ENCODE measurements around the gene PLA1A. TPM values are rescaled to one million over a fixed set of nuclear protein-coding genes. Genes with fewer than 3 reads are reported as not detected.
A peak's percentile ranks its signal among the peaks of the same experiment; 100 is the strongest.
"Not testable (repeated sequence)": the region's sequence is repeated elsewhere in the genome, so short reads cannot be mapped to it uniquely, and the experiment has no call there.

Gene PLA1A, protein sequence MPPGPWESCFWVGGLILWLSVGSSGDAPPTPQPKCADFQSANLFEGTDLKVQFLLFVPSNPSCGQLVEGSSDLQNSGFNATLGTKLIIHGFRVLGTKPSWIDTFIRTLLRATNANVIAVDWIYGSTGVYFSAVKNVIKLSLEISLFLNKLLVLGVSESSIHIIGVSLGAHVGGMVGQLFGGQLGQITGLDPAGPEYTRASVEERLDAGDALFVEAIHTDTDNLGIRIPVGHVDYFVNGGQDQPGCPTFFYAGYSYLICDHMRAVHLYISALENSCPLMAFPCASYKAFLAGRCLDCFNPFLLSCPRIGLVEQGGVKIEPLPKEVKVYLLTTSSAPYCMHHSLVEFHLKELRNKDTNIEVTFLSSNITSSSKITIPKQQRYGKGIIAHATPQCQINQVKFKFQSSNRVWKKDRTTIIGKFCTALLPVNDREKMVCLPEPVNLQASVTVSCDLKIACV
- 10 to 100 TPM in 4 of 6 donors, 1 to 10 TPM in 2; 1.0 to 27.8 (median 14.6) TPM for total RNA-seq

DNA sequence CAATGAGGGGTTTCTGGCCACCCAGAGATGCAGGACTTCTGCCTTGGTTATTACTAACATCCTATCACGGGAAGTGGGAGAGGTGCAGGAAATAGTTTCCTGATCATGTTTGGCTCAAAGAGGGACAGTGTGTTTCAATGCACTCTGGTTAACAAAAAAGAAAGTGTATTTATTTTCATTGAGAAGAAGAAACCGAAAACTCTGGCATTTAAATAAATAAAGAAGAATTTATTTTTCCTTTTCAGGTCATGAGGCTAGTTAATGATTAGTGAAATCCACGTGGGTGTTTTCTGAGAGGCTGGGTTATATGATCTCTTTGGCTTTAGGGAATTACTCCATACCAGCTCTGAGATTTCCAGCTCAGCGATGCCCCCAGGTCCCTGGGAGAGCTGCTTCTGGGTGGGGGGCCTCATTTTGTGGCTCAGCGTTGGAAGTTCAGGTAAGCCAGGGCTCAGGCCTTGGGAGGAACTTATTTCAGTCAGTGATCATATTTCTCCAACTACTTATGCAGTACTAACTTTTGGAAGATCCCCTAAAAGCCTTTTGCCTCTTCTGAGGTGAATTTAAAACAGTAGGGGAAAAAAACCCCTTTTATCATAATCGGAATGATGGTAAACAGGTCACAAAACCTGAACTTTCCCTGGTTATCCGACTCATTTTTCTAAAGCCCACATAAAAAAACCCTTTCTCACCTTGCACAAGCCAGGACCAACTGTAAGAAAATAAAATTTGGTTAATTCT is at the start of gene PLA1A:
TSS of gene PLA1A (plus strand) at position 338 of the 741 bp plus-strand sequence. CDS start at position 367, 29 bp downstream.
- ATAC-seq (ENCODE audit: low FRiP score in 2 of 2): no peak
- H3K4me1 ChIP-seq: peaks cover 25 to 39% (median 35%) of the 10 kb centered on the region in 4 donors
- H3K4me3 ChIP-seq: peak within 1 kb of the TSS in 1 of 4 donors; percentile 12
- no peaks in the 10 kb centered on the region for H3K9me3 ChIP-seq
- WGBS, 2 donors: 49 to 51% methylated on average over 7 of the region's 7 CpGs
- peak within 1 kb of the TSS; percentile 71 to 85 (median 80) for H3K27ac ChIP-seq
- no peaks in the 10 kb centered on the region for H3K36me3 ChIP-seq
- TF ChIP-seq EP300 (IDR thresholded peaks at IDR 0.05): peak in 1 of 4 donors; percentile 50
- TF ChIP-seq POLR2A (IDR thresholded peaks at IDR 0.05): no peak
- TF ChIP-seq, protein P1, sequence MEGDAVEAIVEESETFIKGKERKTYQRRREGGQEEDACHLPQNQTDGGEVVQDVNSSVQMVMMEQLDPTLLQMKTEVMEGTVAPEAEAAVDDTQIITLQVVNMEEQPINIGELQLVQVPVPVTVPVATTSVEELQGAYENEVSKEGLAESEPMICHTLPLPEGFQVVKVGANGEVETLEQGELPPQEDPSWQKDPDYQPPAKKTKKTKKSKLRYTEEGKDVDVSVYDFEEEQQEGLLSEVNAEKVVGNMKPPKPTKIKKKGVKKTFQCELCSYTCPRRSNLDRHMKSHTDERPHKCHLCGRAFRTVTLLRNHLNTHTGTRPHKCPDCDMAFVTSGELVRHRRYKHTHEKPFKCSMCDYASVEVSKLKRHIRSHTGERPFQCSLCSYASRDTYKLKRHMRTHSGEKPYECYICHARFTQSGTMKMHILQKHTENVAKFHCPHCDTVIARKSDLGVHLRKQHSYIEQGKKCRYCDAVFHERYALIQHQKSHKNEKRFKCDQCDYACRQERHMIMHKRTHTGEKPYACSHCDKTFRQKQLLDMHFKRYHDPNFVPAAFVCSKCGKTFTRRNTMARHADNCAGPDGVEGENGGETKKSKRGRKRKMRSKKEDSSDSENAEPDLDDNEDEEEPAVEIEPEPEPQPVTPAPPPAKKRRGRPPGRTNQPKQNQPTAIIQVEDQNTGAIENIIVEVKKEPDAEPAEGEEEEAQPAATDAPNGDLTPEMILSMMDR (IDR thresholded peaks at IDR 0.05): no peak
- peak in 1 of 2 donors; percentile 30 for TF ChIP-seq POLR2AphosphoS5 (IDR thresholded peaks at IDR 0.05)
- H3K27me3 ChIP-seq: no peaks in the 10 kb centered on the region
- DNase-seq: no peak

DNA sequence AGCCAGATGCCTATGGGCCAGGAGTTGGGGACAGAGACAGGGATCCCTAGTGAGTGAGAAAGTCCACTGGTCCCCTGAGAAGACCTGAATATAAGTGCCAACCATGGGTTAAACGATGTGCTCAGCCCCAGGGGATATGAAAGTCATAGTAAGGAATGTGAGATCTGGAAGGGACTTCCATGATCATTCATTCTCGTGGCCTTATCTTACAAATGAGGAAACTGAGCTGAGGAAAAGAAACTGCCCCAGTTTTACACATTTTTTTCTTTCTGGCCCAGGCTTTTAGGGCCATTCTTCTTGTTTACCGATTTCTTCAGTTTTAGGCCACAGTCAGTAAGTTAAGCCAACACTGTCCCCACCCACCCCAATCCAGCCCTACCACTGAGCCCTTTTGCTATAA is 49.3 kb upstream of the PLA1A start:
- 40 to 65% methylated on average over 3 of the region's 3 CpGs for WGBS, 2 donors
- ATAC-seq (ENCODE audit: low FRiP score in 2 of 2): no peak
- no peak for DNase-seq

DNA sequence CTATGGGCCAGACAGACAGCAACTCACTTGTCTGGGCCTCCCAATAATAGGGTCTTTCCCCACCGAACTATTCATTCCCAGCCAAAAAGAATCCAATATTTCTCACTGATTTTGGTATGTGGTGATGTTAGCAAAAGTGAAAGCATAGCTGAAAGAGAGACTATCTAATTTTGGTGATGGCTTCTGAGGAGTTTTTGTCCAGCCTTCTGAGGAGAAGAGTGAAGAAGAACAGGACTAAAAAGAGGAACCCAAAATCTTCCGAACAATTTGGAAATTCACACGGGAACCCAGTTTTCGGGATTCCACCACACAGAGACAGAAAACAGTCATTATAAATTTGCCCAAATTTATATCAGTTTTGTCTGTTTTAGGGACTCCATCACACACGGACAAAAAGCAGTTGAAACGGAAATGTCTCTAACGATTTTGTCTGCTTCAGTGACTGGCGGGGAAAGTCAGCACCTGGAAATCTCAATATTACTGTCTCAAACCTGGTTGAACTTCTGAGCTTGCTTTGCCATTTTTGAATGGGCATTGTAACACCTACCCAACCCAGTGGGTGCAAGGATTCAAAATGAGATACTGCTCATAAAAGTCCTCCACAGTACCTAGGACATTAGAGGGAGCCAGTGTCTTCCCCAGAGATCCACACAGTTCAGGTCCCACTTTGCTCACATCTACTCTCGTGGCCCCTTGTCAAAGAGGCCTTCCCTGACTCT is 47.3 kb upstream of the PLA1A start:
- Histone ChIP-seq H3K9me3 (no peaks in the 10 kb centered on the region), H3K27me3 (no peaks in the 10 kb centered on the region), H3K27ac (no peak overlapping the region), H3K4me3 (no peak overlapping the region), H3K4me1 (peaks cover 0 to 4% (median 2%) of the 10 kb centered on the region in 4 donors), H3K36me3 (no peaks in the 10 kb centered on the region)
- TF ChIP-seq POLR2AphosphoS5 (IDR thresholded peaks at IDR 0.05): no peak
- no peak for TF ChIP-seq POLR2A (IDR thresholded peaks at IDR 0.05)
- no peak for TF ChIP-seq EP300 (IDR thresholded peaks at IDR 0.05)
- TF ChIP-seq, protein P1 (IDR thresholded peaks at IDR 0.05): no peak
- WGBS, 2 donors: 91 to 97% methylated on average over 9 of the region's 9 CpGs
- ATAC-seq (ENCODE audit: low FRiP score in 2 of 2): no peak
- DNase-seq: no peak

More for the DNA sequence above, 49.3 kb upstream of the PLA1A start:
- Histone ChIP-seq H3K27ac (no peak overlapping the region), H3K9me3 (no peaks in the 10 kb centered on the region), H3K27me3 (no peaks in the 10 kb centered on the region), H3K4me3 (no peak overlapping the region), H3K4me1 (no peaks in the 10 kb centered on the region), H3K36me3 (no peaks in the 10 kb centered on the region)
- TF ChIP-seq POLR2AphosphoS5 (IDR thresholded peaks at IDR 0.05): no peak
- TF ChIP-seq, protein P1 (IDR thresholded peaks at IDR 0.05): no peak
- no peak for TF ChIP-seq EP300 (IDR thresholded peaks at IDR 0.05)
- no peak for TF ChIP-seq POLR2A (IDR thresholded peaks at IDR 0.05)

DNA sequence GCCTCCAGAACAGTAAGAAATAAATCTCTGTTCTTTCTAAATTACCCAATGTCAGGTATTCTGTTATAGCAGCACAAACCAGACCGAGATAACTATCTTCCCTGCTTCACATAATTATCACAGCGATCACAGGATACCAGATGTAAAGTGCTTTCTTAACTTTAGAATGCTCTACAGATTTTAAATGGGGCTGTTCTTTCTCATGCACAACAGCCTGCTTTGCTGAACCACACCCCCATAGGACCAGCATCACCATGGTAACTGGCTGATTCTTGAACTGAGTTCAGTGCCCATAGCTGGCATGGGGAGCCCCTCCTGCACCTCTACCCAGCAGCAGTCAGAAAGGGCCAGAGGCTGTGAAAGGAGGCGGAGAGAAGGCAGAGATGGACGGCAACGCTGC is 46.1 kb upstream of the PLA1A start:
- Histone ChIP-seq H3K9me3 (no peaks in the 10 kb centered on the region), H3K4me1 (peaks cover 0 to 10% (median 7%) of the 10 kb centered on the region in 4 donors), H3K27ac (no peak overlapping the region), H3K36me3 (no peaks in the 10 kb centered on the region), H3K27me3 (no peaks in the 10 kb centered on the region), H3K4me3 (no peak overlapping the region)
- WGBS, 2 donors: 93 to 94% methylated on average over 4 to 5 of the region's 5 CpGs
- DNase-seq (no peak), ATAC-seq (ENCODE audit: low FRiP score in 2 of 2) (no peak)
- TF ChIP-seq, protein P1 (IDR thresholded peaks at IDR 0.05): no peak
- TF ChIP-seq POLR2A (IDR thresholded peaks at IDR 0.05) (no peak), POLR2AphosphoS5 (IDR thresholded peaks at IDR 0.05) (no peak), EP300 (IDR thresholded peaks at IDR 0.05) (no peak)

DNA sequence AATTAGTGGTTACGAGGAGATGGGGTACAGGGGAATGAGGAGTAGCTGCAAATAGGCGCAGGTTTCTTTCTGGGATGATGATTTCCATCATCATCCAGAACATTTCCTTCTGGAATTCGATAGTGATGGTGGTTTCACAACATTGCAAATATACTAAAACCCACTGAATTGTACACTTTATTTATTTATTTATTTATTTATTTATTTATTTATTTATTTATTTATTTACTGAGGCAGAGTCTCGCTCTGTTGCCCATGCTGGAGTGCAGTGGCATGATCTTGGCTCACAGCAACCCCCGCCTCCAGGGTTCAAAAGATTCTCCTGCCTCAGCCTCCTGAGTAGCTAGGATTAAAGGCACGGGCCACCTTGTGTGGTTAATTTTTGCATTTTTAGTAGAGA is 44.8 kb upstream of the PLA1A start:
- not testable (repeated sequence) for H3K36me3 ChIP-seq; DNase-seq; H3K27ac ChIP-seq; H3K4me3 ChIP-seq; ATAC-seq (ENCODE audit: low FRiP score in 2 of 2); H3K27me3 ChIP-seq; H3K9me3 ChIP-seq
- peaks cover 0 to 12% (median 7%) of the 10 kb centered on the region in 4 donors for H3K4me1 ChIP-seq
- 94 to 96% methylated on average over 6 of the region's 6 CpGs for WGBS, 2 donors

Data from upper lobe of left lung (tissue), 6 donors.